ENCODE measurements around the gene CDCP2.

CDCP2 gene

GRCh38 chr1:54152696-54153095 is at the start of gene CDCP2:
Gene CDCP2 (minus strand): TSS chr1:54153000. CDS start chr1:54152922, 78 bp downstream.
- TF ChIP-seq CTCF (IDR thresholded peaks at IDR 0.05; ENCODE audit: low read depth, low read length) = no peak
- no peak for DNase-seq (ENCODE audit: extremely low read depth, low read depth)

GRCh38 chr1:54200519-54200997 is 47.8 kb upstream of the CDCP2 start:
- DNase-seq (ENCODE audit: extremely low read depth, low read depth) = no peak
- no peak for TF ChIP-seq CTCF (IDR thresholded peaks at IDR 0.05; ENCODE audit: low read depth, low read length)

- DNase-seq (ENCODE audit: extremely low read depth, low read depth) = peak; percentile 90
Observed at GRCh38 chr1:54199765-54200518, 47.1 kb upstream of the CDCP2 start, which contains the start of the genes CYB5RL and MRPL37. Gene CYB5RL (minus strand): TSS chr1:54200030. CDS start chr1:54195616, 4,414 bp downstream. Gene MRPL37 (plus strand): TSS chr1:54200167. CDS start chr1:54200244, 77 bp downstream.

GRCh38 chr1:54199151-54199764 is 46.5 kb upstream of the CDCP2 start:
- TF ChIP-seq CTCF (IDR thresholded peaks at IDR 0.05; ENCODE audit: low read depth, low read length) = no peak

More at GRCh38 chr1:54199765-54200518, 47.1 kb upstream of the CDCP2 start, which contains the start of the genes CYB5RL and MRPL37:
- TF ChIP-seq CTCF (IDR thresholded peaks at IDR 0.05; ENCODE audit: low read depth, low read length) = no peak

GRCh38 chr1:54193453-54193852 is 40.7 kb upstream of the CDCP2 start:
- no peak for DNase-seq (ENCODE audit: extremely low read depth, low read depth)
- TF ChIP-seq CTCF (IDR thresholded peaks at IDR 0.05; ENCODE audit: low read depth, low read length) = no peak

More at GRCh38 chr1:54199151-54199764, 46.5 kb upstream of the CDCP2 start:
- no peak for DNase-seq (ENCODE audit: extremely low read depth, low read depth)

GRCh38 chr1:54191525-54191924 is 38.7 kb upstream of the CDCP2 start:
- no peak for DNase-seq (ENCODE audit: extremely low read depth, low read depth)
- no peak for TF ChIP-seq CTCF (IDR thresholded peaks at IDR 0.05; ENCODE audit: low read depth, low read length)

- TF ChIP-seq CTCF (IDR thresholded peaks at IDR 0.05; ENCODE audit: low read depth, low read length) = no peak
Observed at GRCh38 chr1:54190526-54190925, 37.7 kb upstream of the CDCP2 start.

More at GRCh38 chr1:54190526-54190925, 37.7 kb upstream of the CDCP2 start:
- DNase-seq (ENCODE audit: extremely low read depth, low read depth) = no peak

Measured in AG09319 (cell line).